SHP77 (cell line): ENCODE data around the gene NID2.
A peak's percentile ranks its signal among the peaks of the same experiment; 100 is the strongest.

Experiments
- DNase-seq, 2 experiments: peaks; one replicate each; lab custom pipeline; 2025; lab: John Stamatoyannopoulos, UW

The NID2 gene

GRCh38 chr14:52000019-52000582 is 68.8 kb downstream of the NID2 start:
- no peak for DNase-seq

GRCh38 chr14:51999084-51999483 is 69.8 kb downstream of the NID2 start:
- no peak for DNase-seq

DNA sequence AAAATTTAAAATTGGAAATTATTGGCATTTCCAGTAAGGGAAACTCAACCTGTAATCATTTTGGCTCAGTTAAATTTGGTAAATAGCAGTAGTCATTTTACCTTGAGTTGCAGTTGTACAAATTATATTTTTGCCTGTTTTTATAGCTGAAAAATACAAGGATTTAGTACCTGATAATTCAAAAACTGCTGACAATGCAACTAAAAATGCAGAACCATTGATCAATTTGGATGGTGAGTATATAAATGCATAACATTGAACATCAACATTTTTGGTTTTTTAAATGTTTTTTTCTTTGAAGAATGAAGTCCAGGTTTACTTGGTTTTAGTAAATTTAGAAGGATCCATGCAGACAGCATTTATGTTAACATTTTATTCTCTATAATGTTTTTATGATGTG is 70.5 kb downstream of the NID2 start:
- no peak for DNase-seq

- DNase-seq: no peak
Measured at GRCh38 chr14:51996148-51996746, 72.6 kb downstream of the NID2 start.

- no peak for DNase-seq
Measured at GRCh38 chr14:51993285-51993920, 75.5 kb downstream of the NID2 start.

- DNase-seq: no peak
Measured at GRCh38 chr14:51990488-51990887, 78.4 kb downstream of the NID2 start.

DNA sequence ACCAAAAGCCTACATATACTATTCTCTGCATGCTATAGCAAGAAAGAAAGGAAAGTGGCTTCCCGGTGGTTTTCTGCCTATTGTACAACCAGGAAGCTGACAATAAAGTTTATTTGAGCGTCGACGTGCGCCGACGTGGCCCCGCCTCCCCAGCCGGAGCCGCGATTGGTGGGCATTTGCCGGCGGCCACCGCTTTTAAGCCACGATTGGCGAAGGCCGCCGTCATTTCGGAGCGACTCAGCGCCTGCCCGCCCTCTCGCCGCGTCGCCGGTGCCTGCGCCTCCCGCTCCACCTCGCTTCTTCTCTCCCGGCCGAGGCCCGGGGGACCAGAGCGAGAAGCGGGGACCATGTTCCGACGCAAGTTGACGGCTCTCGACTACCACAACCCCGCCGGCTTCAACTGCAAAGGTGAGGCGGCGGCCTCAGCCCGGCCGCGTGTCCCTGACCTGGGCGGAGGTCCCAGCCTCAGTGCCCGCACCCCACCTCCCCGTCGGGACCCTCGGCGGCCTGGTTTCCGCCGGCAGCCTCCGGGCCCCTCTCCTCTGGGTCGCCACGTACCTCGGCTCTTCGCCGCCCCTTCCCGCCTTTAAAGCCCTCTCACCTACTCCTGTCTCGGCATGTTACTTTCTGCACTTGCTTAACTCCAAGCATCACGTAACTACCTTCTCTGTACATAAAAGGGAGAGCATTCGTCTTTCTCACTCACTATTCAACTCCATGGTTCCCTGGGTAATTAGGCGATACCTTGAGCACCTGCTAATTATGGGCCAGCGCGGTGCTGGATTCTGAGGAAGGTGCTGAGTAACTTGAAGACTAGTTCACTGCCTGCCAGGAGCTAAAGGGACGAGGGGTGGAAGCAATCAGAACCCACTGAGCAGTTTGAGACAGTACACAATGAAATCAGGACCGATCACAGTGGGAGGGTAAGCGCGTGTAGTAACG is 79.3 kb downstream of the NID2 start, which contains the start of gene RTRAF:
Gene RTRAF (plus strand): TSS at position 254 of the 942 bp plus-strand sequence. CDS start 94 bp downstream, at position 348.
- DNase-seq: peak; percentile 87 to 91

DNA sequence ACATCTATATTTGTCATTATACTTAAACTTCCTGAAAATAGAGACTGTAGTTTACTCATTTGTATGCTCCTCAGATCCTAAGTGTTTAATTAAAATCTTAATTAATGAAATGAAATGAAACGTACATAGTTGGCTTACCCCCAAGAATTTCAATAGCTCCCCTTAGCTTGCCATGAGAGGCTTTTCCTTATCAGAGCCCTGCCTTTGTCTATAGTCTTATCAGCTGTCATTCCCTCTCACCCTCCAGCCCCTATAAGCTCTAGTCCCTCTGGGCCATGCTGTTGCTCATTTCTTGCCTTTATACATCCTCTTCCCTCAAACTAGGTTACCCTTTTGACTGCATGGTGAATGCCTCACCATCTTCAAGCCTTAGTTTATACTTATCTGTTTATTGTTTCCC is 80.6 kb downstream of the NID2 start:
- DNase-seq: no peak

- no peak for DNase-seq
Measured at GRCh38 chr14:51981218-51981854, 87.5 kb downstream of the NID2 start.

DNA sequence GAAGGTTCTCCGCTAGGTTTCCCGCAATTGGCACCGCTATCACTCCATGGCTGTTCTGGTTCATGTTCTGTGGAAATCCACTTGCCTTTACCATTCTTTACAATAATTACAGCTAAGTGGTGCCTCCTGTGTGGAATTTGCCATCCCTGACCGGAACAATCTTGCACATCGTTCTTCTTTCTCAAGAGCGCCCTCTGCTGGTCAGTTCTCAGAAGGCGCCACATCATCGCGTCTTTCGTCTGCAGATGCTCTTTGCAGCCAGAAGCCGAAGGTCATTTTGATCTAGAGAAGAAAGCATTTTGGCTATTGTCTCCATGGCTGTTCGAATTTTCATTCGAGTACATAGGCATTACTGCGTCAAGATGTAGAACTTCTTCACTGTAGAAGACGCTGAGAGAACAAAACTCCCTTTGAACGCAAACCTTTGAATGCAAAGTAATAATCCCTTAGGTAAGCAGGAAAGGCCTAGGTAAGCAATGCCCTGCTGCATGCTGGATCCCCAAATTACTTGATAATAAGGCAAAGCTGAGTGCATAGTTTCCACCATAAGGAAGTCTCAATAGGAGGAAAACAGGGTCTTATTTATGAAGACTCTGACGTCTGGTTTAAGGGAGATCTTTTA is 89.7 kb downstream of the NID2 start:
- peak; percentile 59 to 63 for DNase-seq

GRCh38 chr14:51978681-51979085 is 90.2 kb downstream of the NID2 start:
- DNase-seq: no peak

DNA sequence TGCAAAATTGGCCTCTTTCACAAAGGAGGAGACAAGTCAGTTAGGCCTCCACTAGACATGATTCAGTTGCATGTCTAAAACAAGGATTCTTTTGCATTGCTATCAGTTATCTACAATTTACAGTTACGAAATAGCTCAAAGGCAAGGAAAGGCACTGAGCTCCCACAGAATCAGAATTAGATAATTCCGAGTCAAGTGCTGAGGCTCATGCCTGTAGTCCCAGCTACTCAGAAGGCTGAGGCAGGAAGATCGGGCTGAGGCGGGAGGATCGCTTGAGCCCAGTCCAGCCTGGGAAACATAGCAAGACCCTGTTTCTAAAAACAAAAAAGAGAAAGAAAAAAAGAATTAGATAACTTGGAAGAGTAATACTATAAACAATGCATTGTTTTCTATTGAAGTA is 91.8 kb downstream of the NID2 start:
- no peak for DNase-seq

GRCh38 chr14:51972566-51972965 is 96.3 kb downstream of the NID2 start:
- DNase-seq: no peak

DNA sequence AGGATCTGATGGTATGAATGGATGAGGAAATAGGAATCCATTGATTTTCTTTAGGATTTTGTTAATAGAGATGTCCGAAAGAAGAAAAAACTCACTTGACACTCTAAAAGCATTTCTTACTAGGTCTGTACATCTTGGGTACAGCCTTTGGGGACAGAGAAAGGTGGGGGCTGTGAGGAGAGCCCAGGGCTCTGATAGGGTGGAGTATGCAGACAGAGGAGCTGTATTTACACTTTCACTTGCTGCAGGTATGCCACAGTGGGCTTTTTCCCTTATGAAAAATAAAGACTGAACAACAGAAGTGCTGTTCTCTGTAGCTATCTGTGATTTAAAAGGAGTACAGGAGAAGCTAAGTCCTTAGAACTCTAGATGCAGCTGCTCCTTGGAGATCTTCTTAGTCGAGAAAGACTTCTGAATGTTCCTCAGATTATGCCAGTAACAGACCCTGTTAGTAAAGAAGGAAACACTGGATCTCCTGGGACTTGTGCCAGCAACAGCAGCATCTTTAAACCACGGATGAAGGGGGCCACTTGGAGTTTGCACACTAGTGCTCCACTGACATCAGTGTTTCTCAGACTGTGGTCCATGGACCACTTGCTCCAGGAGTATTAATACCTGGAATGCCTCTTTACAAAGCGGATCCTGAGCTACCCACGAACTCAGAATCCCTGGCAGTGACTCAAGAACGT is 98.9 kb downstream of the NID2 start:
- DNase-seq: no peak

DNA sequence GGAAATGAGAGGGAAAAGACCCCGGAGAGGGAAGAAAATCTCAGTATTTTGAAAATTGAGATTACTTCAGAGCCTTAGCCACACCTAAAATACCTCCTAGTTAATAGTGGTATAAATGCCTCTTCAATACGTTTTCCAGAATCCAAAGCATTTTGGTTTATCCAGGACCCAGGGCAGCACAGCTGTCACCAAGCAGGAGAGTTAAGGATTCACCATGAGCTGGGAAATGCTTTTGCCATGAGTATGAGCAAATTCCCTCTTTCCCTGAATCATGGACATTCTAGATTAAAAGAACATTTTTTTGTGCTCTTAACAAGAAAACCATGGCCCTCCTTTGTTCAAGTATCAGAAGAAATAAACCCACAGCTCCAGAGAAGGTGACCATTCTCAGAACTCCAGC is 101.3 kb downstream of the NID2 start:
- no peak for DNase-seq

- DNase-seq: no peak
Measured at GRCh38 chr14:51963286-51963685, 105.6 kb downstream of the NID2 start.

DNA sequence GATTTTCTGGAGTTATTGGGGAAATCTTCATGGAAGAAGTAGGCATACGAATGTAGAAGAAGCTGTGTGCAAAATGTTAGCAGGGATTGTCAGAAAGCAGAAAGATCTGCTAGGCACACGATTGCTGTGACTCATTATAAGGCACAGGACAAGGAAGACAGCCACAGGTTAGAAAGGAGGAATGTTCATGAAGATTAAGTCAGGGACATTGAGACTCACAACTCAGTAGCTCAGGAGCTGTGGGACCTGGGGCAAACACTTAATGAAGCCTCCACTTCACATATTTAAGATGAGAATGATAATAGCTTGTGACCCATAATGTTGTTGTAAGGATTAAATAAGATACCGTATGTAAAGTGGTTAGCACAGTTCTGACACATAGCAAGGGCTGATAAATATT is 106.1 kb downstream of the NID2 start:
- DNase-seq: no peak

- DNase-seq: no peak
Measured at GRCh38 chr14:51960866-51961265, 108.0 kb downstream of the NID2 start.

- DNase-seq: no peak
Measured at GRCh38 chr14:51959928-51960327, 108.9 kb downstream of the NID2 start.

DNA sequence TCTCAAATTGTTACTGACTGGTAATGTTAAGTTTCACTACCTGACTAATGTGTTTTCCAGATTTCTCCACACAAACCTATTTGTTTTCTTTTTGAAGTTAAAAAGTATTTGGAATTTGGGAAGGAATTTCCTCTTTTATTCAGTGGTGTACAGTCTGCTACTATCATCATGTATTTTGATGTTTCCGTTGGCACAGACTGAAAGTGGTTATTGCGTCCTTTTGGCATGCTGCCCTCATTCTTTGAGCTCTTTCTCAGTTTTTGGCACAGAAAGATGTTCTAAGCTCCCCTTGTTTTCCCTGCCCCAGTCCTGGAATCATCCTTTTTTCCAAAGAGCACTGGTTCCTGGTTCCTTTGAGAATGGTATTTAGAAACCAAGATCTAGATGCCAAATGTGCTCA is 110.9 kb downstream of the NID2 start:
- DNase-seq: no peak
